SU-DHL-6 (cell line): ENCODE measurements around the gene EML4.

Source experiments
- CTCF ChIP-seq: fragments of 200-600 bp; sonication (generic); IDR thresholded peaks from one replicate; pipeline ENCODE4 v1.5.1; 2017; ENCODE audit warnings: antibody characterized with exemption, mild to moderate bottlenecking, low read length, moderate library complexity; ENCODE audit not compliant: insufficient read depth, poor library complexity, severe bottlenecking
- EZH2phosphoT487 ChIP-seq: fragments of 200-600 bp; sonication (generic), shearing (Covaris generic); conservative IDR thresholded peaks from 2 replicates; pipeline ENCODE4 v1.6.1; 2018; ENCODE audit warnings: mild to moderate bottlenecking, antibody characterized with exemption, low read length, moderate library complexity, mixed read lengths

DNA sequence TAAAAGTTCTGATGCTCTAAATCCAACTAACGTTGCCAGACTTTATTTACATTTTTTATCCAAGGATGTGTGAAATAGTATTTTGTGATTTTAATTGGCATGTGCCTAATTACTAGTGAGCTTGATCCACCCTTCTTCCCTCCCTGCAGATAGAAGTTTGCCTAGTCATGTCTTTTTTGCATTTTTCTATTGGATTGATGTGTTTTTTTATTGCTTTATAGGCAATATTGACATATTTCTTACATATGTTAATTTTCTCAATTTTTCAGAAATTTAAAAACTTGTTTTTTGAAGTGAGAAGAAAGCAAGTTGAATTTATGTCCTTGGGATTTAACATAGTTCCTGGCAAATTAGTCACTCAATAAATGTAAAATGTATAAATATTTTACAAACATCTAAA lies 56.4 kb downstream of the EML4 start:
- TF ChIP-seq CTCF, result no peak
- no peak for TF ChIP-seq EZH2phosphoT487
